ENCODE data around the gene EGFL7.

DNA sequence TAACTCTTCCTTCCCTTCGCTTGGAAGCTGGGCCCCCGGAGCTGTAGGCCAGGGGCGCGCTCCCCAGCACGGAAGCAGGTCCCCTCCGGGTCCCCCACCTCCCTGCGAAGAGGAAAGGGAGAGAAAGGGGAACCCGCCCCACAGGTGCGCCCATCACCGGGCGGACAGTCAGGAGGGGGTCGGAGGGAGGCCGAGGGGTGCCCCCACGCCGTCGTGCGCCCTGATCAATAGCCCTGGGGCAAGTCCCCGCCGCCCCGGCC is 23.7 kb downstream of the EGFL7 start:
- TF ChIP-seq, protein P1, sequence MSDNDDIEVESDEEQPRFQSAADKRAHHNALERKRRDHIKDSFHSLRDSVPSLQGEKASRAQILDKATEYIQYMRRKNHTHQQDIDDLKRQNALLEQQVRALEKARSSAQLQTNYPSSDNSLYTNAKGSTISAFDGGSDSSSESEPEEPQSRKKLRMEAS (IDR thresholded peaks at IDR 0.05), result no peak
- TF ChIP-seq, protein P2, sequence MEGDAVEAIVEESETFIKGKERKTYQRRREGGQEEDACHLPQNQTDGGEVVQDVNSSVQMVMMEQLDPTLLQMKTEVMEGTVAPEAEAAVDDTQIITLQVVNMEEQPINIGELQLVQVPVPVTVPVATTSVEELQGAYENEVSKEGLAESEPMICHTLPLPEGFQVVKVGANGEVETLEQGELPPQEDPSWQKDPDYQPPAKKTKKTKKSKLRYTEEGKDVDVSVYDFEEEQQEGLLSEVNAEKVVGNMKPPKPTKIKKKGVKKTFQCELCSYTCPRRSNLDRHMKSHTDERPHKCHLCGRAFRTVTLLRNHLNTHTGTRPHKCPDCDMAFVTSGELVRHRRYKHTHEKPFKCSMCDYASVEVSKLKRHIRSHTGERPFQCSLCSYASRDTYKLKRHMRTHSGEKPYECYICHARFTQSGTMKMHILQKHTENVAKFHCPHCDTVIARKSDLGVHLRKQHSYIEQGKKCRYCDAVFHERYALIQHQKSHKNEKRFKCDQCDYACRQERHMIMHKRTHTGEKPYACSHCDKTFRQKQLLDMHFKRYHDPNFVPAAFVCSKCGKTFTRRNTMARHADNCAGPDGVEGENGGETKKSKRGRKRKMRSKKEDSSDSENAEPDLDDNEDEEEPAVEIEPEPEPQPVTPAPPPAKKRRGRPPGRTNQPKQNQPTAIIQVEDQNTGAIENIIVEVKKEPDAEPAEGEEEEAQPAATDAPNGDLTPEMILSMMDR (IDR thresholded peaks at IDR 0.05; ENCODE audit: control extremely low read depth in 1 of 3, insufficient read depth in 1 of 3, low read depth in 1 of 3, low read length in 3 of 3), result no peak
- no peak for TF ChIP-seq GABPA (IDR thresholded peaks at IDR 0.05; ENCODE audit: borderline replicate concordance, insufficient read depth, low read length)
- no peak for TF ChIP-seq SP2 (IDR thresholded peaks at IDR 0.05; ENCODE audit: low read length)
- TF ChIP-seq SP1 (IDR thresholded peaks at IDR 0.05; ENCODE audit: low read depth, low read length), result no peak
- TF ChIP-seq ZNF274 (IDR thresholded peaks at IDR 0.05; ENCODE audit: borderline replicate concordance, extremely low read depth, low read length), result no peak
- TF ChIP-seq RFX5 (IDR thresholded peaks at IDR 0.05; ENCODE audit: borderline replicate concordance, low read depth, low read length), result no peak
